Activated naive CD4-positive, alpha-beta T cell treated with anti-CD3 and anti-CD28 coated beads for 36 hours (primary cell): ENCODE data around the gene RAB3A. TPM values are rescaled to one million over a fixed set of nuclear protein-coding genes. Genes with fewer than 3 reads are reported as not detected.
A peak's percentile ranks its signal among the peaks of the same experiment; 100 is the strongest.
"Not testable (repeated sequence)": the region's sequence is repeated elsewhere in the genome, so short reads cannot be mapped to it uniquely, and the experiment has no call there.

Experiments
- CTCF ChIA-PET: fragments of 350-600 bp; sonication (Branson Sonifier 250); formaldehyde crosslinking; loops from one replicate; lab custom pipeline; 2021; ENCODE audit warnings: antibody characterized with exemption; lab: Charles Lee
- DNase-seq: peaks from one replicate; pipeline ENCODE4 v3.0.0-alpha.2; 2020
- H3K27ac Mint-ChIP-seq: one replicate; pipeline ENCODE4 v1.8.0; 2021; ENCODE audit warnings: mild to moderate bottlenecking, mixed read lengths
- H3K27me3 Mint-ChIP-seq: one replicate; pipeline ENCODE4 v1.8.0; 2021; ENCODE audit warnings: low read depth, mixed read lengths
- H3K36me3 Mint-ChIP-seq: one replicate; pipeline ENCODE4 v1.8.0; 2021; ENCODE audit warnings: low read depth, mixed read lengths
- H3K4me1 Mint-ChIP-seq: one replicate; pipeline ENCODE4 v1.8.0; 2021; ENCODE audit warnings: low read depth, mixed read lengths
- H3K4me3 Mint-ChIP-seq: one replicate; pipeline ENCODE4 v1.8.0; 2021; ENCODE audit warnings: mild to moderate bottlenecking, moderate library complexity, mixed read lengths
- H3K9me3 Mint-ChIP-seq: one replicate; pipeline ENCODE4 v1.8.0; 2021; ENCODE audit warnings: mixed read lengths
- intact Hi-C: fragments of 100-400 bp; cut with micrococcal nuclease; formaldehyde crosslinking; loops from one replicate; pipeline ENCODE4 v1.15.1; 2023
- total RNA-seq, 2 experiments: library from RNA; stranded (reverse); gene quantifications; one replicate each; pipeline ENCODE4 v1.2.3, GENCODE V29; 2021

Gene RAB3A
- total RNA-seq, 2 experiments from 2014 or later, result 3.8 to 6.0 TPM

DNA sequence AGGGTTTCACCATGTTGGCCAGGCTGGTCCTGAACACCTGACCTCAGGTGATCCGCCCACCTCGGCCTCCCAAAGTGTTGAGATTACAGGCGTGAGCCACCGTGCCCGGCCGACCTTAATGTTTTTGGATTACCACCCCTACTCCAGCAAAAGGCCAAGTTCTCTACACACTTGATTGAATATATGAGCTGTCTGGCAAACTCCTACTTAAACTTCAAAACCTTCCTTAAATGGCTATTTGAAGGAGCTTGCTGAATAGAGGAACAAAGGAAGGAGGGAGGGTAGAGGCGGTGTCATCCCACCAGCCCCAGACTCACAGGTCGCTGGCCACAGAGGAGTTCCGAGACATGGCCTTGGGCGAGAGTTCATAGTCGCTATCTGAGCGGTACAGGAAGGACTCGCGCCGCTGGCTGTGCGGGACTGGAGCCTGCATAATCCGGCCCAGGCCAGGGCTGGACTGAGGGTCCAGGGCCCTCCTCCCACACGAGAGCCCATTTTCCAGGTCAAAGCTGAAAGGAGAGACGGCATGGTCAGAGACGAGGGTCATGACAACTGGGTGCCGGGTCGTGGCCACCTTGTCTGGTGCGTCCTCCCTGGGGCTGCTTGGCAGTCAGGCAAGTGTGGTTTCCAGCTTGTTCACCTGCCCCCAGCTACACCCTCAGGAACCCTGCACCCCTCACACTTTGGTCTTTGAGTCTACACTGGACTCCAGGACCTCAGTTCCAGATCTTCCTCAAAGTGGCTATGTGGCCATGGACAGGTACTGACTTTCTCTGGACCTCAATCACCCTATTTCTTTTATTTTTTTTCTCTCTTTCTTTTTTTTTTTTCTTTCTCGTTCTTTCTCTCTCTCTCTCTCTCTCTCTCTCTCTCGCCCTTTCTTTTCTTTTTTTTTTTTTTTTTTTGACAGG is 18.2 kb upstream of the RAB3A start:
- Mint-ChIP-seq H3K4me1 (peaks cover 24% of the 10 kb centered on the region), H3K9me3 (no peaks in the 10 kb centered on the region), H3K27me3 (peaks cover 43% of the 10 kb centered on the region), H3K36me3 (no peaks in the 10 kb centered on the region), H3K4me3 (no peak overlapping the region), H3K27ac (no peak overlapping the region)
- intact Hi-C loops, result no loop called here
- CTCF ChIA-PET, result interaction anchor here (0.9 kb wide), 1 partner anchor 189 kb away, joined by 5 read pairs; no protein-coding TSS in a partner anchor
- no peak for DNase-seq

- H3K36me3 Mint-ChIP-seq, result no peaks in the 10 kb centered on the region
- peaks cover 18% of the 10 kb centered on the region for H3K4me1 Mint-ChIP-seq
- no peak overlapping the region for H3K4me3 Mint-ChIP-seq
- DNase-seq, result no peak
- H3K27ac Mint-ChIP-seq, result no peak overlapping the region
- intact Hi-C loops, result no loop called here
- H3K27me3 Mint-ChIP-seq, result peaks cover 34% of the 10 kb centered on the region
- CTCF ChIA-PET, result interaction anchor here (0.9 to 1.4 kb wide), 4 partner anchors 31 to 190 kb away, joined by 3 to 6 read pairs (median 4); no protein-coding TSS in a partner anchor
- no peaks in the 10 kb centered on the region for H3K9me3 Mint-ChIP-seq
These were observed 16.9 kb upstream of the RAB3A start for GRCh38 chr19:18220632-18221275.

DNA sequence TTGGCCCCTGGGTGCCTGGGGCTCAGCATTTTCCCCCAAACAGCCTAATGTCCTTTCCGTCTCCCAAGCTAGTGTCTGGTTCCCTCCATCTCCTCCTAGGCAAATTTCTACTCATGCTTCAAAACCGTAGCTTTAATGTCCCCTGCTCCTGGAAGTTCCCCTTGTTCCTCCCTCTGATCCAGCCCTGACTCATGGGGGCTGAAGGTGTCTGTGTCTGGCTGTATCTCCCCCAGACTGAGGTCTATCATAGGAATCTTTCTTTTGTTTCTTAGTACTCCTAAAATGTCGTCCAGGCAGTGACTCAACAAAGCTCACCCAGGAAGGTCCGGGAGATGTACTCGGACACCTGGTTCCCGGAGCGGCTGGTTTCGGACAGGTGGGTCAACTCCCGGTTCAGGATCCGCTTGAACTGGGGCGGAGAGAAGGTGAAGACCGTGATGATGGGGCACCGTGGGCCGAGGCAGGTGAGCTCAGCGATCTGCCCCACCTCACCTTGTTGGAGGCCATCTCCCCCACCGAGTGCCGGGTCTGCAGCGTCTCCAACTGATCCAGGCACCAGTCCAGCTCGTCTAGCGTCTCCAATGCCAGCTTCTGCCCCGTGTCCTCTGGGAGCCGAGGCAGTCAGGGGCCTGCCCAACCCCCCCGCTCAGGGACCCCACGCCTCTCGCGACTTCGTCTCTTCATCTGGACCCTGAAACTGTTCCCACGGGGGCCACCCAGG is 16.2 kb upstream of the RAB3A start:
- Mint-ChIP-seq H3K27me3 (peaks cover 27% of the 10 kb centered on the region), H3K9me3 (no peaks in the 10 kb centered on the region), H3K36me3 (no peaks in the 10 kb centered on the region), H3K4me1 (peaks cover 11% of the 10 kb centered on the region), H3K4me3 (no peak overlapping the region), H3K27ac (no peak overlapping the region)
- intact Hi-C loops, result no loop called here
- CTCF ChIA-PET, result interaction anchor here (0.8 to 1.4 kb wide), 5 partner anchors 24 to 191 kb away, joined by 3 to 6 read pairs (median 4); no protein-coding TSS in a partner anchor
- no peak for DNase-seq

GRCh38 chr19:18218600-18218999 is 14.8 kb upstream of the RAB3A start:
- Mint-ChIP-seq H3K4me3 (no peak overlapping the region), H3K4me1 (peaks cover 2% of the 10 kb centered on the region), H3K36me3 (no peaks in the 10 kb centered on the region), H3K27ac (no peak overlapping the region), H3K27me3 (peaks cover 14% of the 10 kb centered on the region), H3K9me3 (no peaks in the 10 kb centered on the region)
- intact Hi-C loops, result no loop called here
- DNase-seq, result no peak
- CTCF ChIA-PET, result no interaction called here

DNA sequence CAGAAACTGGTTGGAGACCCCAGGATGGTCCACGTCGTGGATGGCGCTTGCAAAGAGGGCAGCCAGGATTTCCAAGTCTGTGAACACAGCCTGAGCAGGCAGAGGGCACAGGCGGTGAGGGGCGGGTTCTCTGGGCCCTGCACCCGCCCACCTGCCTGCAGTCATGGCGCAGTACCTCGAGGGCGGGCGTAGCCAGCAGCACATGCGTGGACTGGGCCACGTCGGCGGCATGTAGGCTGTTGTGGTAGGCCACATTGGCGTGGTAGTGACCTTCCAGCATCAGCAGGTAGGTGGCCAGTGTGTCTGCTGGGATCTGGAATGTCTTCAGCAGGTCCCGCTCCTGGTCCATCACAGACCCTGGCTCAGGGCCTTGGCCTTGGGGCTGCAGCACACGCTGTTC is 14.3 kb upstream of the RAB3A start:
- CTCF ChIA-PET, result no interaction called here
- H3K27me3 Mint-ChIP-seq, result peaks cover 11% of the 10 kb centered on the region

GRCh38 chr19:18216789-18217188 is 12.9 kb upstream of the RAB3A start:
- Mint-ChIP-seq H3K4me3 (no peak overlapping the region), H3K27ac (no peak overlapping the region), H3K27me3 (peaks cover 8% of the 10 kb centered on the region), H3K36me3 (no peaks in the 10 kb centered on the region), H3K4me1 (peaks cover 2% of the 10 kb centered on the region), H3K9me3 (no peaks in the 10 kb centered on the region)
- intact Hi-C loops, result no loop called here
- no peak for DNase-seq
- CTCF ChIA-PET, result interaction anchor here (0.6 to 0.7 kb wide), 2 partner anchors 7 to 10 kb away, joined by 3 to 4 read pairs; no protein-coding TSS in a partner anchor

More for the DNA sequence above, 14.3 kb upstream of the RAB3A start:
- DNase-seq, result no peak
- Mint-ChIP-seq H3K4me3 (no peak overlapping the region), H3K4me1 (peaks cover 2% of the 10 kb centered on the region), H3K9me3 (no peaks in the 10 kb centered on the region), H3K27ac (no peak overlapping the region), H3K36me3 (no peaks in the 10 kb centered on the region)
- intact Hi-C loops, result no loop called here

- no peaks in the 10 kb centered on the region for H3K9me3 Mint-ChIP-seq
- H3K4me3 Mint-ChIP-seq, result no peak overlapping the region
These were observed 11.1 kb upstream of the RAB3A start for GRCh38 chr19:18214779-18215433.

GRCh38 chr19:18211683-18212082 is 7.8 kb upstream of the RAB3A start:
- Mint-ChIP-seq H3K4me1 (no peaks in the 10 kb centered on the region), H3K4me3 (no peak overlapping the region), H3K36me3 (no peaks in the 10 kb centered on the region), H3K9me3 (no peaks in the 10 kb centered on the region), H3K27me3 (peaks cover 8% of the 10 kb centered on the region), H3K27ac (no peak overlapping the region)
- CTCF ChIA-PET, result no interaction called here
- no peak for DNase-seq
- intact Hi-C loops, result no loop called here

More at GRCh38 chr19:18214779-18215433, 11.1 kb upstream of the RAB3A start:
- no peaks in the 10 kb centered on the region for H3K4me1 Mint-ChIP-seq
- no peak overlapping the region for H3K27ac Mint-ChIP-seq
- intact Hi-C loops, result no loop called here
- H3K27me3 Mint-ChIP-seq, result peaks cover 3% of the 10 kb centered on the region
- no peaks in the 10 kb centered on the region for H3K36me3 Mint-ChIP-seq
- DNase-seq, result no peak
- CTCF ChIA-PET, result interaction anchor here (0.7 kb wide), 1 partner anchor 57 kb away, joined by 3 read pairs; no protein-coding TSS in a partner anchor

DNA sequence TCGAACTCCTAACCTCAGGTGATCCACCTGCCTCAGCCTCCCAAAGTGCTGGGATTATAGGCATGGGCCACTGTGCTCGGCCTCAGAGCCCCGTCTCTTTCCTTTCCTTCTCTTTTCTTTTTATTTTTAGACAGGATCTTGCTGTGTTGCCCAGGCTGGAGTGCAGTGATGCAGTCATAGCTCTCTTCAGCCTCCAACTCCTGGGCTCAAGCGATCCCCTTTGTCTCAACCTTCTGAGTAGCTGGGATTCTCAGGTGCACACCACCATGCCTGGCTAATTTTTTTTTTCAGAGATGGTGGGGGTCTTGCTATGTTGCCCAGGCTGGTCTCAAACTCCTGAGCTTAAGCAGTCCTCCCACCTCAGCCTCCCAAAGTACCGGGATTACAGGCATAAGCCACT is 6.1 kb upstream of the RAB3A start:
- DNase-seq, H3K4me1 Mint-ChIP-seq, intact Hi-C loops, H3K9me3 Mint-ChIP-seq, H3K4me3 Mint-ChIP-seq, H3K27me3 Mint-ChIP-seq, H3K36me3 Mint-ChIP-seq, H3K27ac Mint-ChIP-seq: not testable (repeated sequence)
- CTCF ChIA-PET, result interaction anchor here (1.0 to 8.2 kb wide), 4 partner anchors 35 to 119 kb away, joined by 4 to 117 read pairs (median 4); a partner anchor contains a TSS

DNA sequence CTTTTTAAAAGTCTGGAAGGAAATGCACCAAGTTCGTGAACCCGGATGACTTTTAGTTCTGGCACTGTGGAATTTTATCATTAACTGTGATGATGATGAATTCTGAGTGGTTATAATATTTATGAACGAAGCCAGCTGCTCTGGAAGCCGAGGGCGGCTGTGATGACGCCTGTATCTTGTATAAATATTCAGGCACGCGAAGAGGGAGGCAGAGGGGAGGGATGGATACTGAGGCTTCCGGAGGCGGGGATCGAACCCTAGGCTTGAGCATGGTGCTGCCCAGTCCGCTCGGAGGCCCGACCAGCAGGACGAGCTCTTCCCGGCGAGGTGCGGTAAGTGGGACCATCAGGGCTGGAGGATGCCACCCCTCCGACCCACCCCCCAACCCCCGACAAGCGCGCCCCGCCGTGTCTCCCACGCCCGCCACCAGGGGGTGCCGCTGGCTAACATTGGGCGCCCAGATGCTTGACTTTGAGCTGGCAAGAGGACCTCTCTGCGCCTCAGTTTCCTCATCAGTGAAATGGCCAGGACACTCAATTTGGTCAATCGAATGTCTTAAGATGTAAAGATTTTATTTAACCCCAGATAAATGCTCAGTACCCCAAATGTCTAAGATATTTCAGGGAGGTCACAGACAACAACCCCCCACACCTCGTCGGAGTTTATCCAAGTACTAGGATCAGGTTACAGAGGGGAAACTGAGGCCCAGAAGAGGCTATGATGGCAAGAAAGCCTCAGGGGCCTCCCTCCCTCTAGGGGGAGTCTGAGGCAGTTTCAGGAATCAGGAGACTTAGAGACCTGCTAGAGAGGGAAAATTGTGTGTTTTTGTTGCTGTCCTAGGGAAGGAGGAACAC is 4.5 kb upstream of the RAB3A start:
- H3K27me3 Mint-ChIP-seq, result peaks cover 8% of the 10 kb centered on the region
- no peaks in the 10 kb centered on the region for H3K36me3 Mint-ChIP-seq
- H3K9me3 Mint-ChIP-seq, result no peaks in the 10 kb centered on the region
- DNase-seq, result peak; percentile 63
- H3K4me1 Mint-ChIP-seq, result peaks cover 9% of the 10 kb centered on the region
- CTCF ChIA-PET, result interaction anchor here (0.6 to 8.2 kb wide), 11 partner anchors 16 to 208 kb away, joined by 3 to 117 read pairs (median 4); a partner anchor contains a TSS
- no peak overlapping the region for H3K27ac Mint-ChIP-seq
- no peak overlapping the region for H3K4me3 Mint-ChIP-seq
- intact Hi-C loops, result loop anchor here (1.0 kb wide), 1 partner anchor 44 kb away; no protein-coding TSS in a partner anchor

GRCh38 chr19:18206018-18206417 is 2.2 kb upstream of the RAB3A start:
- Mint-ChIP-seq H3K36me3 (peaks cover 7% of the 10 kb centered on the region), H3K4me1 (peaks cover 22% of the 10 kb centered on the region), H3K9me3 (no peaks in the 10 kb centered on the region), H3K27ac (no peak overlapping the region), H3K4me3 (no peak overlapping the region), H3K27me3 (peaks cover 6% of the 10 kb centered on the region)
- DNase-seq, result no peak
- intact Hi-C loops, result no loop called here
- CTCF ChIA-PET, result interaction anchor here (0.6 to 8.2 kb wide), 5 partner anchors 46 to 203 kb away, joined by 3 to 117 read pairs (median 4); a partner anchor contains a TSS
